Keratinocyte (primary cell): ENCODE results near the gene PRKCZ. TPM values are rescaled to one million over a fixed set of nuclear protein-coding genes. Genes with fewer than 3 reads are reported as not detected.

Experiments
- DNase-seq: peaks from one replicate; pipeline ENCODE4 v3.0.0-alpha.2; 2011; ENCODE audit warnings: low read depth, missing footprints, low spot score
- FAIRE-seq: peaks from 2 replicates; lab custom pipeline; 2011; peaks lifted over from hg19 to GRCh38; lab: Jason Lieb, UNC
- H2AFZ ChIP-seq: 2 replicates; pipeline ENCODE4 v1.6.0; 2012; ENCODE audit warnings: low read length, control low read depth, inconsistent platforms; ENCODE audit not compliant: control insufficient read depth
- H3K27ac ChIP-seq: 2 replicates; pipeline ENCODE4 v1.5.1; 2011; ENCODE audit warnings: low read length; ENCODE audit not compliant: control insufficient read depth, insufficient read depth
- H3K27me3 ChIP-seq: 3 replicates; pipeline ENCODE4 v1.6.0; 2011; ENCODE audit warnings: low read length; ENCODE audit not compliant: control insufficient read depth, insufficient read depth; ENCODE audit errors: extremely low read depth
- H3K36me3 ChIP-seq, 2 experiments: 2 replicates in 1 of 2; 3 replicates in 1 of 2; pipeline ENCODE4 v1.5.1; 2011; ENCODE audit warnings: low read length in 2 of 2, mild to moderate bottlenecking in 1 of 2; ENCODE audit not compliant: control insufficient read depth in 2 of 2, insufficient read depth in 2 of 2; ENCODE audit errors: extremely low read depth in 1 of 2
- H3K4me1 ChIP-seq: 3 replicates; pipeline ENCODE4 v1.5.1; 2011; ENCODE audit warnings: low read length; ENCODE audit not compliant: control insufficient read depth, insufficient read depth; ENCODE audit errors: extremely low read depth
- H3K4me2 ChIP-seq: 3 replicates; pipeline ENCODE4 v1.6.0; 2011; ENCODE audit warnings: low read depth, low read length; ENCODE audit not compliant: control insufficient read depth, insufficient read depth; ENCODE audit errors: extremely low read depth
- H3K4me3 ChIP-seq, 3 experiments: fragments of 200-600 bp in 1 of 3; sonication (generic) in 1 of 3; 2 replicates in 2 of 3; 3 replicates in 1 of 3; pipeline ENCODE4 v1.5.1; 2011 to 2016; ENCODE audit warnings: low read length in 3 of 3, mild to moderate bottlenecking in 3 of 3, control low read depth in 2 of 3, inconsistent platforms in 1 of 3, low read depth in 1 of 3, mixed read lengths in 1 of 3, mixed run types in 1 of 3, moderate library complexity in 1 of 3; ENCODE audit not compliant: control insufficient read depth in 2 of 3, insufficient read depth in 2 of 3; ENCODE audit errors: extremely low read depth in 1 of 3
- H3K79me2 ChIP-seq: 2 replicates; pipeline ENCODE4 v1.6.0; 2012; ENCODE audit warnings: low read length; ENCODE audit not compliant: control insufficient read depth, insufficient read depth
- H3K9ac ChIP-seq: 3 replicates; pipeline ENCODE4 v1.6.0; 2011; ENCODE audit warnings: low read length; ENCODE audit not compliant: control insufficient read depth, insufficient read depth; ENCODE audit errors: extremely low read depth
- H3K9me1 ChIP-seq: 3 replicates; pipeline ENCODE4 v1.6.0; 2011; ENCODE audit warnings: low read length; ENCODE audit not compliant: control insufficient read depth, insufficient read depth; ENCODE audit errors: extremely low read depth
- H3K9me3 ChIP-seq: 2 replicates; pipeline ENCODE4 v1.5.1; 2012; ENCODE audit warnings: low read depth, low read length; ENCODE audit not compliant: control insufficient read depth
- H4K20me1 ChIP-seq: 3 replicates; pipeline ENCODE4 v1.6.0; 2011; ENCODE audit warnings: low read length; ENCODE audit not compliant: control insufficient read depth, insufficient read depth; ENCODE audit errors: extremely low read depth
- EZH2 ChIP-seq: IDR thresholded peaks from one replicate; pipeline ENCODE4 v1.6.1; 2012; ENCODE audit warnings: inconsistent platforms, mild to moderate bottlenecking, low read length, moderate library complexity
- dilution Hi-C: fragments of 300-500 bp; cut with MboI; formaldehyde crosslinking; loops from one replicate; pipeline ENCODE4 v1.7.0; 2020; ENCODE audit warnings: low sequenced_read_pairs; ENCODE audit not compliant: extremely low pct_ligation_motif_present
- polyA plus RNA-seq, 5 experiments: library from polyadenylated mRNA; depleted of rRNA in 3 of 5; stranded (reverse) in 3 of 5; stranded (forward) in 1 of 5; unstranded in 1 of 5; fragments of >200 nt; gene quantifications; 1 replicate in 1 of 5; 2 replicates in 3 of 5; 3 replicates in 1 of 5; pipeline versions ENCODE4 v1.2.1 to v1.2.3, GENCODE V29; 2011 to 2012; ENCODE audit warnings: missing spikeins in 2 of 5, low read depth in 1 of 5, low replicate concordance in 1 of 5
- TF ChIP-seq, protein P1 (sequence below), 3 experiments: IDR thresholded peaks in 1 of 3; conservative IDR thresholded peaks in 1 of 3; optimal IDR thresholded peaks in 1 of 3; 2 replicates in 2 of 3; 3 replicates in 1 of 3; pipeline versions ENCODE3 to v1.5.1; 2011; ENCODE audit warnings: low read length in 3 of 3, mild to moderate bottlenecking in 3 of 3, moderate library complexity in 2 of 3, control low read depth in 1 of 3, inconsistent platforms in 1 of 3; ENCODE audit not compliant: insufficient read depth in 2 of 3; ENCODE audit errors: extremely low read depth in 1 of 3

The PRKCZ gene
- polyA plus RNA-seq, 1 donor (not counting 4 experiments of a cell fraction or from before 2014, with no cell fraction given), result 36.3 TPM

DNA sequence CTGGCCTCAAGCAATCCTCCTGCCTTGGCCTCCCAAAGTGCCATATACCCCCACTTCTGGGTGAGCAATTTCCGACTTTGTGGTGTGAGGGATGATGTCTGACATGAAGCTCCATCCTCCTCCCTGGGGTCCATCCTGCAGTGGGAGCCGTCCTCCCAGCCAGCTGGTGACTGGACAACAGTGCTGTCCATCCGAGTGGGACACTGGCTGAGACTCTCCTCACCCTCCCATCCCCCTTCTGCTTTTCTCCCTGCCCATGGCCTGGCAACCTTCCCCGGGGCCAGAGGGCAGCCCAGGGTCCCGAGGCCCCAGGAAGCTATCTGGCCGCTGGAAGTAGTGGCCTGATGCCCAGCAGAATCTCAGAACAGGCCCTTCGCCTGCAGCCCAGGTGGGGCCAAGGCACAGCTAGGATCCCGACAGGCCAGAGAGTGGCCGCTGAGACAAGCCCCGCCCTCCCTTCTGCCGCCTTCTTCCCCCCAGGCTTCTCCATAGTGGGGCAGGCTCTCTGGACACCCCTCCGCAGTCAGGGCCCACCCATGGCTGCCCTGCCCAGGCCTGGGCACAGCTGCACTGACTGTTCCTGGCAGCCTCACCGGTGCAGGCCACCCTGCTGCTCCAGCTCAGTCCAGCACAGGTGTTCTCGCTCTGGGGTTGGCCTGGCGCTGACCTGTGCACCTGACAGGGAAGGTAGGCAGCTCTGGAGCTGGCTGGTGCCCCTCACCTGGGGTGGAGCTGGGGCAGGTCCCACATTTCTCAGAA, 152.8 kb downstream of the PRKCZ start:
- DNase-seq (no peak), FAIRE-seq (no peak)
- H3K4me1 ChIP-seq, result peaks cover 18% of the 10 kb centered on the region
- no peak overlapping the region for H3K4me2 ChIP-seq
- no peak overlapping the region for H3K9ac ChIP-seq
- dilution Hi-C loops, result no loop called here
- H3K36me3 ChIP-seq, result no peaks in the 10 kb centered on the region
- no peak overlapping the region for H3K27ac ChIP-seq
- no peaks in the 10 kb centered on the region for H4K20me1 ChIP-seq
- no peak overlapping the region for H3K4me3 ChIP-seq
- no peaks in the 10 kb centered on the region for H3K9me3 ChIP-seq
- peaks cover 4% of the 10 kb centered on the region for H3K27me3 ChIP-seq
- no peaks in the 10 kb centered on the region for H3K79me2 ChIP-seq
- TF ChIP-seq EZH2, result no peak
- TF ChIP-seq, protein P1, sequence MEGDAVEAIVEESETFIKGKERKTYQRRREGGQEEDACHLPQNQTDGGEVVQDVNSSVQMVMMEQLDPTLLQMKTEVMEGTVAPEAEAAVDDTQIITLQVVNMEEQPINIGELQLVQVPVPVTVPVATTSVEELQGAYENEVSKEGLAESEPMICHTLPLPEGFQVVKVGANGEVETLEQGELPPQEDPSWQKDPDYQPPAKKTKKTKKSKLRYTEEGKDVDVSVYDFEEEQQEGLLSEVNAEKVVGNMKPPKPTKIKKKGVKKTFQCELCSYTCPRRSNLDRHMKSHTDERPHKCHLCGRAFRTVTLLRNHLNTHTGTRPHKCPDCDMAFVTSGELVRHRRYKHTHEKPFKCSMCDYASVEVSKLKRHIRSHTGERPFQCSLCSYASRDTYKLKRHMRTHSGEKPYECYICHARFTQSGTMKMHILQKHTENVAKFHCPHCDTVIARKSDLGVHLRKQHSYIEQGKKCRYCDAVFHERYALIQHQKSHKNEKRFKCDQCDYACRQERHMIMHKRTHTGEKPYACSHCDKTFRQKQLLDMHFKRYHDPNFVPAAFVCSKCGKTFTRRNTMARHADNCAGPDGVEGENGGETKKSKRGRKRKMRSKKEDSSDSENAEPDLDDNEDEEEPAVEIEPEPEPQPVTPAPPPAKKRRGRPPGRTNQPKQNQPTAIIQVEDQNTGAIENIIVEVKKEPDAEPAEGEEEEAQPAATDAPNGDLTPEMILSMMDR (optimal IDR thresholded peaks at IDR 0.05 in 1 of 3, IDR thresholded peaks at IDR 0.05 in 1 of 3, conservative IDR thresholded peaks at IDR 0.05 in 1 of 3; ENCODE audit: extremely low read depth in 1 of 3, insufficient read depth in 2 of 3, low read length in 3 of 3), result no peak
- no peaks in the 10 kb centered on the region for H3K9me1 ChIP-seq
- no peak overlapping the region for H2AFZ ChIP-seq

DNA sequence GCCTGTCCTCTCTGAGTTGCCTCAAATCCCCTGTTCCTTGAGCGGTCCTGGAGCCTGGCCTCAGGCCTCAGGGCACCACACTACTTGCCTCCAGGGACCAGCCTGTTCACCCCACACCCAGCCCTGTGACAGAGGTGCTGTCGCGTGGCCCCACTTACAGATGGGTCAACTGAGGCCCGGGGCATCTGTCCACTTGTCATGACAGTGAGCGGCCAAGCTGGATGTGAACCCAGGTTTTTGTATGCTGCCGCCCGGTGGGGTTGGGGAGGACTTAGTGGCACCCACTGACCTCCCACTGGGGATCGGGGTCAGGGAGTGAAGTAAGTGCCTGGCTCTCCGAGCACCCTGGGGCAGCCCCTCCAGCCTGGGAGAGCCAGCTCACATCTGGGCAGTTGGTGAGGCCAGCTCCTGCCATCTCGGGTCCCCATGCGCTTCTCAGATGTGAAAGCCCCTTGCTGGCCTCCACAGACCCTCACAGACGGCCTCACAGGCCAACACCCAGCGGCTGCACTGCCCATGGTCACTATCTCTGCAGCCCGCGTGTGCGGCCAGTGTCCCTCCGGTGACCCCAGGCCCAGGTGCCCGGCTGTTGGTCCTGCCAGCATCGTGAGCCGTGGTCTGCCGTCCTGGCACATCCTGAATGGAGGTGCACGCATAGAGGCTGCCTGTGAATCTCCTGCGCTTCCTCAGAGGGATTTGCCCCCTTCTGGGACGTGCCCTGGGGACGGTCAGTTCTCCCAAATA, 153.6 kb downstream of the PRKCZ start:
- H2AFZ ChIP-seq, result no peak overlapping the region
- H3K27me3 ChIP-seq, result peaks cover 4% of the 10 kb centered on the region
- no peak for DNase-seq
- H3K27ac ChIP-seq, result no peak overlapping the region
- H4K20me1 ChIP-seq, result no peaks in the 10 kb centered on the region
- peaks cover 26% of the 10 kb centered on the region for H3K4me1 ChIP-seq
- no peaks in the 10 kb centered on the region for H3K79me2 ChIP-seq
- no peak overlapping the region for H3K9ac ChIP-seq
- no peak for TF ChIP-seq EZH2
- TF ChIP-seq, protein P1 (optimal IDR thresholded peaks at IDR 0.05 in 1 of 3, IDR thresholded peaks at IDR 0.05 in 1 of 3, conservative IDR thresholded peaks at IDR 0.05 in 1 of 3; ENCODE audit: extremely low read depth in 1 of 3, insufficient read depth in 2 of 3, low read length in 3 of 3), result no peak
- H3K9me1 ChIP-seq, result no peaks in the 10 kb centered on the region
- H3K36me3 ChIP-seq, result no peaks in the 10 kb centered on the region
- no peak for FAIRE-seq
- no peaks in the 10 kb centered on the region for H3K9me3 ChIP-seq
- dilution Hi-C loops, result no loop called here
- H3K4me3 ChIP-seq, result no peak overlapping the region
- no peak overlapping the region for H3K4me2 ChIP-seq
